MCF 10A (cell line): Measurements from ENCODE around the gene ZC3H11A. TPM values are rescaled to one million over a fixed set of nuclear protein-coding genes. Genes with fewer than 3 reads are reported as not detected.

Source experiments
- BruUV-seq: library from RNA; stranded (reverse); fragments of 400-500 nt; replicated peaks from 2 replicates; lab custom pipeline; 2021; lab: Mats Ljungman, UMichigan
- CTCF ChIA-PET: fragments of 300-600 bp; sonication (Branson Sonifier 250); formaldehyde crosslinking; extraction: SDS; loops from one replicate; lab custom pipeline; 2021; ENCODE audit warnings: antibody characterized with exemption, inconsistent platforms; lab: Yijun Ruan, JAX
- POLR2A ChIA-PET: fragments of 300-600, 350-650 bp; sonication (Branson Sonifier 250); formaldehyde crosslinking; extraction: SDS; loops from one replicate; lab custom pipeline; 2020; ENCODE audit warnings: antibody characterized with exemption, inconsistent platforms; lab: Yijun Ruan, JAX
- DNase-seq: peaks from one replicate; pipeline ENCODE4 v3.0.0-alpha.2; 2018; ENCODE audit not compliant: unreplicated experiment
- H3K27ac Mint-ChIP-seq: one replicate; pipeline ENCODE4 v1.8.0; 2022; ENCODE audit warnings: mild to moderate bottlenecking, low read depth, mixed read lengths; ENCODE audit not compliant: unreplicated experiment
- H3K27me3 Mint-ChIP-seq: one replicate; pipeline ENCODE4 v1.8.0; 2022; ENCODE audit warnings: mixed read lengths; ENCODE audit not compliant: insufficient read depth, unreplicated experiment
- H3K36me3 Mint-ChIP-seq: one replicate; pipeline ENCODE4 v1.8.0; 2022; ENCODE audit warnings: mild to moderate bottlenecking, moderate library complexity, mixed read lengths; ENCODE audit not compliant: insufficient read depth, unreplicated experiment
- H3K4me1 Mint-ChIP-seq: one replicate; pipeline ENCODE4 v1.8.0; 2022; ENCODE audit warnings: mixed read lengths; ENCODE audit not compliant: insufficient read depth, unreplicated experiment
- H3K4me3 Mint-ChIP-seq: one replicate; pipeline ENCODE4 v1.8.0; 2022; ENCODE audit warnings: mild to moderate bottlenecking, moderate library complexity, mixed read lengths; ENCODE audit not compliant: unreplicated experiment
- H3K9me3 Mint-ChIP-seq: one replicate; pipeline ENCODE4 v1.8.0; 2022; ENCODE audit warnings: mixed read lengths; ENCODE audit not compliant: unreplicated experiment
- CTCF ChIP-seq: fragments of 200-600 bp; IDR thresholded peaks from one replicate; pipeline ENCODE4 v1.8.0; 2022; ENCODE audit warnings: antibody characterized with exemption, mild to moderate bottlenecking; ENCODE audit not compliant: unreplicated experiment
- intact Hi-C: fragments of 100-400 bp; cut with micrococcal nuclease; formaldehyde crosslinking; loops from 2 replicates; pipeline ENCODE4 v1.14.1; 2022
- total RNA-seq: library from RNA; stranded (reverse); gene quantifications from 2 replicates; pipeline ENCODE4 v1.2.3, GENCODE V29; 2022

The ZC3H11A gene
- total RNA-seq, 1 experiment from 2014 or later: 156 TPM

- Mint-ChIP-seq H3K27me3 (no peaks in the 10 kb centered on the region), H3K4me3 (no peak overlapping the region), H3K4me1 (peaks cover 16% of the 10 kb centered on the region), H3K9me3 (no peaks in the 10 kb centered on the region), H3K27ac (peak overlapping the region; percentile 75), H3K36me3 (peaks cover 100% of the 10 kb centered on the region)
- CTCF ChIA-PET: interaction anchor here (0.6 to 1.9 kb wide), 7 partner anchors 9 to 466 kb away, joined by 3 to 10 read pairs (median 4); no protein-coding TSS in a partner anchor
- POLR2A ChIA-PET: interaction anchor here (0.9 to 1.5 kb wide), 5 partner anchors 9 to 115 kb away, joined by 3 to 8 read pairs (median 4); no protein-coding TSS in a partner anchor
- TF ChIP-seq CTCF: no peak
- intact Hi-C loops: no loop called here
- no peak for DNase-seq
- no TSS peak for BruUV-seq
Observed at GRCh38 chr1:203807196-203807595, 11.8 kb downstream of the ZC3H11A start.

- no peaks in the 10 kb centered on the region for H3K9me3 Mint-ChIP-seq
- no peak for DNase-seq
- POLR2A ChIA-PET: interaction anchor here (0.7 to 1.7 kb wide), 3 partner anchors 10 to 187 kb away, joined by 3 read pairs; partner anchors contain the start of gene ATP2B4
- H3K27me3 Mint-ChIP-seq: no peaks in the 10 kb centered on the region
- no peak overlapping the region for H3K4me3 Mint-ChIP-seq
- peak overlapping the region; percentile 3 for H3K27ac Mint-ChIP-seq
- H3K4me1 Mint-ChIP-seq: peaks cover 18% of the 10 kb centered on the region
- CTCF ChIA-PET: interaction anchor here (0.6 to 1.1 kb wide), 3 partner anchors 46 to 1933 kb away, joined by 3 to 5 read pairs (median 3); no protein-coding TSS in a partner anchor
- peaks cover 98% of the 10 kb centered on the region for H3K36me3 Mint-ChIP-seq
- BruUV-seq: no TSS peak
- TF ChIP-seq CTCF: no peak
- intact Hi-C loops: no loop called here
Observed at GRCh38 chr1:203813581-203814341, 18.3 kb downstream of the ZC3H11A start.

- Mint-ChIP-seq H3K9me3 (no peaks in the 10 kb centered on the region), H3K4me1 (peaks cover 25% of the 10 kb centered on the region), H3K27ac (no peak overlapping the region), H3K4me3 (no peak overlapping the region), H3K36me3 (peaks cover 100% of the 10 kb centered on the region), H3K27me3 (no peaks in the 10 kb centered on the region)
- DNase-seq: no peak
- CTCF ChIA-PET: interaction anchor here (0.7 to 1.1 kb wide), 5 partner anchors 9 to 1094 kb away, joined by 3 to 4 read pairs (median 4); no protein-coding TSS in a partner anchor
- POLR2A ChIA-PET: interaction anchor here (0.6 to 1.6 kb wide), 8 partner anchors 9 to 48 kb away, joined by 3 to 6 read pairs (median 4); no protein-coding TSS in a partner anchor
- intact Hi-C loops: no loop called here
- TF ChIP-seq CTCF: no peak
- BruUV-seq: no TSS peak
Observed at GRCh38 chr1:203818399-203818798, 23.0 kb downstream of the ZC3H11A start.

- DNase-seq: no peak
- ChIA-PET POLR2A (interaction anchor here (0.6 to 1.3 kb wide), 3 partner anchors 10 to 46 kb away, joined by 3 read pairs; no protein-coding TSS in a partner anchor), CTCF (interaction anchor here (0.6 kb wide), 1 partner anchor 1691 kb away, joined by 7 read pairs; no protein-coding TSS in a partner anchor)
- Mint-ChIP-seq H3K9me3 (no peaks in the 10 kb centered on the region), H3K36me3 (peaks cover 100% of the 10 kb centered on the region), H3K4me3 (no peak overlapping the region), H3K27me3 (no peaks in the 10 kb centered on the region), H3K27ac (no peak overlapping the region), H3K4me1 (peaks cover 12% of the 10 kb centered on the region)
- no TSS peak for BruUV-seq
- no peak for TF ChIP-seq CTCF
- intact Hi-C loops: no loop called here
Observed at GRCh38 chr1:203823306-203823705, 27.9 kb downstream of the ZC3H11A start.
